NOMO-1 treated with dmso at 0.1 percent for 144 hours (cell line): ENCODE measurements around the gene NHLRC4.
A peak's percentile ranks its signal among the peaks of the same experiment; 100 is the strongest.

Experiments used
- DNase-seq: peaks from one replicate; lab custom pipeline; 2025; ENCODE audit not compliant: unreplicated experiment; lab: John Stamatoyannopoulos, UW

NHLRC4 gene, protein sequence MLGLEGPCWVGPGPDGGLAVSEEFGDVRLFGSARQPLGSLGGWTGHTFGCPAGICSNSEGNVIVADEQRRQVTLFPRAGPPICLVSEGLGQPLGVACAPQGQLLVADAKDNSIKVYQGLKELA

DNA sequence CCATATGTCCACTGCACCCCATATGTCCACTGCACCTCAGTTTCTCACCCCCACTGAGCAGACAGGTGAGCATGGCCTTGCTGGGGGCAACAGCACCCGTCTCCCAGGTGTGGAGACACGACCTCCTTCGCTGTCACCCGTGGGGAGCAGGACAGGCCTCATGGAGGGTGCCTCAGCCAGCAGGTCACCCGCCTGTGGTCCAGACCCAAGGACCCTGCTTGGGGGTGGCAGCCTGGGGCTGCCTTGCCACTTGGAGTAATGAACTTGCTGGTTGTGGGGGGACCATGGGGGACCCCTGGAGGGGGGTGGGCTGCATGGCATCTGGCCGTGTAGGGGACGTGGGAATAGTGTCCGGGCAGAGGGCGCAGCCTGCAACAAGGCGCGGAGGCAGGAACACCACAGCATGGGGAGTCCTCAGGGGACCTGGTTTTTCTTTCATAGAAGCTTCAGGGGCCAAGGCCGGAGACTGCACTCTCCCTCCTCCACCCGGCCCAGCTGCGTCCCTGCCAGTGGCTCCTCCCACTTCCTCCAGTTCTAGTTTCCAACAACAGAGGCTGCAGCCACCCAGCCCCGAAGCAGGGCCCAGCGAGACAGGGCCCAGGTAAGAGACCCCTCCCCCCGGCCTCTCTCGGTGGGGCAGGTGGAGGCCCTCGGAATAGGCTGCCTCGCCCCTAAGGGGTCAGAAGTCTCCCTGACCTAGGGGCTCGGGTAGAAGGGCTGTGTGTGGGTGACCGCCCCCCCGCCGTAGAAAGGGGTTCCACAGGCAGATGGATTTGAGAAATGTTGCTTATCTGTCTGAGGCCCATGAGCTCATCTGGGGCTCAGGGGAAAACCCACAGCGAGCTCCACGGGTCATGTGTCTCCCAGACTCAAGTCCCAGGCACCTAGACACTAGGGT, at the start of gene NHLRC4:
NHLRC4 (plus strand) TSS at position 531 of the 898 bp plus-strand sequence. CDS start 1,043 bp downstream, outside the sequence.
- peak; percentile 63 for DNase-seq

DNA sequence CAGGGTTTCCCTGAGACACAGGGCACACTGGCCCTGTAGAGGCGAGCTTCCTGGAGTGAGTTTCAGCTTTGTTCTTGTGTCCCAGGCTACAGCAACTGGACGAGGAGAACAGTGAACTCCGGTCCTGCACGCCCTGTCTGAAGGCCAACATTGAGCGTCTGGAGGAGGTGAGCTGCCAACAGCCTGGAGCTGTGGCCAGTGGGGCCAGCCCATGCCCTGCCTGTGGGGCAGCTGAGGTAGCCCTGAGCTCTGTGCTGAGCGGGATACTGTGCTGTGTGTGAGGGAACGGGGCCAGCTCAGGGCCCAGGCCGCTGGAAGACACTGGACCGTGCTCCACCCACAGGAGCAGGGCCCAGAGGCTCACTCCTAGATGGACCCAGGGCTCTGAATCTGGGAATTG, 47.9 kb upstream of the NHLRC4 start:
- DNase-seq = no peak

DNA sequence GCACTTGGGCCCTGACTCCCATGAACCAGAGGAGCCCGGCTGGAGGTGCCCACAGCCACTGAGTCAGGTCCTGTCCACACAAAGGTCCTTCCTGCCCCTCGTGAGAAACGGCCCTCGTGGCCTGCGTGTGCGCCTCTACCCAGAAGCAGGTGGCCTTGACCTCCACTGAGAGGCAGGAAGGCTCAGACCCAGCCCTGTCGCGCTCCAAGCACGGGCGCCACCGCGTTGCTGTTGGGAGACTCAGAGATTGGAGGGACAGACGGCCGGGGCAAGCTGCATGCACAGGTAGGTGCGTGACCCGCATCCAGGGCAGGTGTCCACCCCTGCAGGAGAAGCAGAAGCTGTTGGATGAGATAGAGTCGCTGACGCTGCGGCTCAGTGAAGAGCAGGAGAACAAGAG, 47.4 kb upstream of the NHLRC4 start:
- DNase-seq = no peak

DNA sequence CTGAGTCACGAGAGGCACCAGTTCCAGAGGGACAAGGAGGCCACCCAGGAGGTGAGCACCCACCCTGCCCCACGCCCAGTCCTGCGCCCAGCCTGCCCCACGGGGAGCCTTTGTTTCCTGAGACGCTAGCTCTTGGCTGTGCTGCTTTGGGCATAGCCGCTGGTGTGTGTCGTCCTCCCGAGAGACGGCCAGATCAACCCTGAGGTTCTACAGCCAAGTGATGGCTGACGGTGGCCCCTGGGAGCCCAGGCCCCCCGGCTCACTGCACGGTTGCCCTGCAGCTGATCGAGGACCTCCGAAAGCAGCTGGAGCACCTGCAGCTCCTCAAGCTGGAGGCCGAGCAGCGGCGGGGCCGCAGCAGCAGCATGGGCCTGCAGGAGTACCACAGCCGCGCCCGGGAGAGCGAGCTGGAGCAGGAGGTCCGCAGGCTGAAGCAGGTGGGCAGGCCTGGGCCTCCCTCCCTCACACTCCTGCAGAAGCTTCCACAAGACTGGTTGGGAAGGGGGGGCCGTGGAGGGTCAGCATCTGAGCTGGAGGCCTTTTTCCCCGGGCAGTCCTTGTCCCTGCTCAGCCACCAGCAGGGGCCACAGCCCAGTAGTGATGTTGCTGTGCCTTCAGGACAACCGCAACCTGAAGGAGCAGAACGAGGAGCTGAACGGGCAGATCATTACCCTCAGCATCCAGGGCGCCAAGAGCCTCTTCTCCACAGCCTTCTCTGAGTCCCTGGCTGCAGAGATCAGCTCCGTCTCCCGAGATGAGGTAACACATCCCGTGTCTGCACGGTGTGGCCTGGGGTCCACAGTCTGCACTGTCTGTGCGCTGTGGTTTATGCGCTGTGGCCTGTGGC, 46.7 kb upstream of the NHLRC4 start:
- no peak for DNase-seq

DNA sequence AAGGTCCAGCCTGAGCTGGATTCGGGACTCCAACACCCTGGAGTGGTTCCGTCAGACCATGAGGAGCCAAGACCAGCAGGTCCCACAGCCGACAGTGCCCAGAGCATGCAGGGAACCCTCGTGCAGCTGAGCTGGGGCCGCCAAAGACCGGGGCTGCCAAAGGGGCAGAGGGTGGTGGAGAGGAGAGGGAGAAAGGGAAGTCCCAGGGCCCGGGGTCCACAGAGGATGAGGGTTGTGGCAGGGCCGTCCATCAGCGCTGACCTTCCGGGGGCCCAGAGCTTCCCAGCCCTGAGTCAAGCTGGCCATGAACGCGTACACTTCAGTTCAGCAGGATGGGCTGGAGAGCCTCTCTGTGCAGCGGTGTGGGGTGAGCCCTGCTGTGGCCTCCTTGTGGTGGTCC, 46.0 kb upstream of the NHLRC4 start:
- DNase-seq = no peak

DNA sequence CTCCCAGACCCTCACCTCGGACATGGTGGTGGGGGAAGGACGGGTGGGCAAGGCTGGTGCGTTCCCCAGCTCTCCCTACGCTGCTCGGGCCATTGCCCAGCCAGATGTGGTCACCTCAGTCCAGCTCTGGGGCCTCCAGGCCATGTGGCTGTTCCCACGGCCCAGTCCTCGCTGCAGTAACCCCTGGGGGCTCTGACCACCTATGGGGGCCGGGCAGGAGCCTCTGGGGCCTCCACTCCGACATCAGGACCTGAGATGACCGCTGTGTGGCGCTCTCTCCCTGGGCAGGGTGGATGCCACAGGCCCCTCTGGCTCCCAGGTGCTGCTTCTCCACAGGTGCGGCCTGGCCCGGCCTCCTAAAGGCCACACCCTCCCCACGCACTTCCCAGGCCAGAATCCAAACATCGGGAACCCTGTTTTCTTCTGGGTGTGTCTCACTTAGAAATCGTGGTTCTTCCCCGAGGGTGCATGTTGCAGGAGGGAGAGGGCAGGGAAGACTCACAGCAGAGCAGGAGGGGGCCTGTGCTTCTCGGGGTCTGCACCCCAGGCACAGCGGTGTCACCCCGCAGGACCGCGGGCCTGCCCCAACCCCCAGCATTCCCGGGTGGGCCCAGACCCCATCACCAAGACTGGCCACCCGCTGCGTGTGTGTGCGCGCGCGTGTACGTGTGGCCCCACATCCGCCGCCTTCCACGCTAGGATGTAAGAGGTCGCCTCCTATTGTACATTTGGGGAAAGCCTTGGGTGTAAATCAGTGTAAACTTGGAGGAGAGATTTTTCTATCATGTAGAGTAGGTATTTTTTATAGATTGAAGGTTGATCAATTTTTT, 45.2 kb upstream of the NHLRC4 start:
- DNase-seq = no peak

DNA sequence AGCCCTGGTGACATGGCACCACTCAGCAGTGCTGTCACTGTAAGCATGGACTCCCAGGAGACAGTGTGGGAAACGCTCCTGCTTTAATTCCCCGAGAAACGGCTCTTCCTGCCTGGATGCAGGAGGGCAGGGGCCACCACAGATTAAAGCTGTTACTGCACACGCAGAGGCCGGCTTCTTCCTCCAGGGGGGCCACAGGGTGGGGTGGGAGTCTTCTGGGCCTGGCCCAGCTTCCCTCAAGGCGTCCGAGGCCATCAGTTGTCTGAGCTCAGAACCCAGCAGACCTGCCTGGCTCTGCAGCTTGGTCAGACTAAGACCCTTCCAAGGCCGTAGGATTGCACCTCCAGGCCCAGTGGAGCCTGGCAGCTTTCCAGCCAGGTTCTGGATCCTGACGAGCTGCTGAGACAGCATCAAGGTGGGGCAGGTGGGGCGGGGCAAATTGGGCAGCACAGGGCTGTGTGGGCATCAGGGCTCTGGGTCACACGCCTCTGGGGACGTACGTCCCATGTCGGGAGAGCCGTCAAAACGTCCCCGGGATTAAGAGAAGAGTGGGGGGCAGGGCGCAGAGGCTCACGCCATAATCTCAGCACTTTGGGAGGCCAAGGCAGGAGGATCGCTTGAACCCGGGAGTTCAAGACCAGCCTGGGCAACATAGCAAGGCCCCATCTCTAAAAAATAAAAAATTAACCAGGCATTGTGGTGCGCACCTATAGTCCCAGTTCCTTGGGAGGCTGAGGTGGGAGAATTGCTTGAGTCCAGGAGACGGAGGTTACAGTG, 44.3 kb upstream of the NHLRC4 start:
- no peak for DNase-seq

DNA sequence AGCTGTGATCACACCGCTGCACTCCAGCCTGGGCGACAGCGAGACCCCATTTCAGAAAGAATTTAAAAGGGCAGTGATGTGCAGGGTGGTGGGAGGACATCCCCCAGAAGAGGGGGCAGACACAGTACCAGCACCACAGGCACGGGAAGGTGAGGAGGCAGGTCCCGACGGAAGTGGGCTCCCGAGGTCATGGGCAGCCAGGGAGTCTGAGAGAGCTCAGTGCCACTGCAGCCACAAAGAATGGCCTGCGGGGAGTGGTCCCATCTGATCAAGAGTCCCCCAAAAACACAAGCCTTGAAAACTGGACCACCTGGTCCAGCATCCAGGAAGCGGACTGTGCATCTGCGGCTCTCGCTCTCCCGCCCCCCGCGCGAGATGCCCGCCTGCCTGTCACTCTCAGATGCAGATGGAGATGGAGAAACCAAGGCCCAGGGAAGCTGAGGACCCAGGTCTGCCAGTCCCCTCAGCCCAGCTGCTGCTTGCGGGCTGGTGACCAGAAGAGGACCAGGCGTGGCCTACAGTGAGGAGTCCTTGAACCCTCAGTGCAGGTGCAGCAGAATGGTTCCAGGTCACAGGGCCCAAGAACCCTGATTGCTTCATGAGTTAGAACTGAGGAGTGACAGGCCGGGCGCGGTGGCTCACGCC, 43.6 kb upstream of the NHLRC4 start:
- no peak for DNase-seq

DNA sequence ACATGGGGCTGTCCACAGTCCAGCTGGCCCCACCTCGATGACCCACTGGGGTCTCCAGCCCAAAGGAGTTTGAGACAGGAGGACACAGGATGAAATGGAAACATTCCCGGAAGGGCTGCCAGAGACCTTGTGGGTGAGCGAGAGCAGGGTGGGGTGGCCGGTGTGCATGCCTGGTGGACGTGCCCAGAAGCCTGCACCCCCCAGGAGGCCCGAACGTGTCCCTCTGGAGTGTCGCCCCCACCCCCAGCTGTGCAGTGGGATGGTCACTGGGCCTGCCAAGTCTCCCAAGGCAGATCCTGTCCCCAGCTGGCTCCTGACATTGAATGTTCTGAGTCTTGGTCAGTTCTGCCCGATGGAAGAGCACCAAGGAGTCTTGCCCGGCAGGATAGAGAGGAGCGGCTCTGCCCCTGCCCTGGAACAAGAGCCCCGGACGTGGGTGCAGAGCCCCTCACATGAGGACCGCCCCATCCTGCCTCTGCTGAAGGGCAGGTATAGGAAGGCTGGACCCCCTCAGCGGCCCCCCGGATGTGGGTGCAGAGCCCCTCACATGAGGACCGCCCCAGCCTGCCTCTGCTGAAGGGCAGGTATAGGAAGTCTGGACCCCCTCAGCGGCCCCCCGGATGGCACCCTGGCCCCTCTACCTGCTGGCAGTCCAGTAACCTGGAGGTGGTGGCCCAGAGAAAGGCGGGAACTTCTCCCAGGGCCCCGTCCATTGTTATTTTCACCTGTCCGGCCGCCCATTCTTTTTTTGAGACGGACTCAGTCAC, 42.3 kb upstream of the NHLRC4 start:
- DNase-seq = no peak

DNA sequence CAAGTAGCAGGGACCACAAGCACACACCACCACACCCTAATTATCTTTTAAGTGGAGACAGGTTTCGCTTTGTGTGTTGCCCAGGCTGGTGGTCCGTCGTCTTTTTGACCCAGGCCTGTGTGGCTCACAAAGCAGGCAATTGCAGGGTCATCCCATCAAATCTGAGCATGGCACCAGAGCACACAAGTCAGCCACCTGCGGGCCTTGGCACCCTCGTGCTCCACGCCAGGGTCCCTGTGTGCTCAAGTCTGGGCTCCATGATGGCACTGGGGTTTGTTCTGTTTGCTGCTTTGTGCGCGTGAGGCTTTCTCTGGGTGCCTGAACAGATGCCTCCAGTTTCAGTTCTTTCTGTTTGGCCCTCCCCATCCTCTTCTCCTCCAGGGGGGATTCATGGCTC, 41.7 kb upstream of the NHLRC4 start:
- no peak for DNase-seq

DNA sequence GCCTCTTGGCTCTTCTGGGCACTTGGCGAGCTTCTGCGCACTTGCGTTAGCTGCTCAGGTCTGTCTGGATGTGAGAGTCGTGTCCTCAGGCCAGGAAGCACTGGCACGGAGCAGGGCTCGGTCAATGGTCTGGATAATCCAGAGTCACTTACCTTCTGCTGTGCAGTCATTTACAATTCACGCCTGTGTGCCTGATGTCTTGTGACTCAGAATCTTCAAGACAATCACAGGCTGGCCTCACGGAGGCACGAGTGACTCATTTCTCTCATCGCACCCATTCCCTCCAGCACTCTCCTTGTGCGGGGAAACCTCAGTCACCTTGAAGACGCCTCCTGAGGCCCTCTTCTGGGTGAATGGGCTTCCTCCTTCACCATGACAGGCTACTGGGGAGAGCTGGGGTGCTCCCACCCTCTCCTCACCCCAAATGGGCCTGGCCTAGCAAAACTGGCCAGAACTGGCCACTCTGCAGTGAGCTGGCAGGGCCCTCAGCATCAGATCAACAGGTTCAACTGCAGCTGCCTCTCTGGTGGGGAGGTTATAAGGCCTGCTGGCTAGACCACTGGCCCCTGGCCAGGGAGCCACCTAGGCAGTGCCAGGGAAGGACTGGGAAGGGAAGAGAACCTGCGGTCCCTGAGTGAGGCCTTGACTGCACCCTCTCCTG, 41.2 kb upstream of the NHLRC4 start:
- DNase-seq = peak; percentile 8

DNA sequence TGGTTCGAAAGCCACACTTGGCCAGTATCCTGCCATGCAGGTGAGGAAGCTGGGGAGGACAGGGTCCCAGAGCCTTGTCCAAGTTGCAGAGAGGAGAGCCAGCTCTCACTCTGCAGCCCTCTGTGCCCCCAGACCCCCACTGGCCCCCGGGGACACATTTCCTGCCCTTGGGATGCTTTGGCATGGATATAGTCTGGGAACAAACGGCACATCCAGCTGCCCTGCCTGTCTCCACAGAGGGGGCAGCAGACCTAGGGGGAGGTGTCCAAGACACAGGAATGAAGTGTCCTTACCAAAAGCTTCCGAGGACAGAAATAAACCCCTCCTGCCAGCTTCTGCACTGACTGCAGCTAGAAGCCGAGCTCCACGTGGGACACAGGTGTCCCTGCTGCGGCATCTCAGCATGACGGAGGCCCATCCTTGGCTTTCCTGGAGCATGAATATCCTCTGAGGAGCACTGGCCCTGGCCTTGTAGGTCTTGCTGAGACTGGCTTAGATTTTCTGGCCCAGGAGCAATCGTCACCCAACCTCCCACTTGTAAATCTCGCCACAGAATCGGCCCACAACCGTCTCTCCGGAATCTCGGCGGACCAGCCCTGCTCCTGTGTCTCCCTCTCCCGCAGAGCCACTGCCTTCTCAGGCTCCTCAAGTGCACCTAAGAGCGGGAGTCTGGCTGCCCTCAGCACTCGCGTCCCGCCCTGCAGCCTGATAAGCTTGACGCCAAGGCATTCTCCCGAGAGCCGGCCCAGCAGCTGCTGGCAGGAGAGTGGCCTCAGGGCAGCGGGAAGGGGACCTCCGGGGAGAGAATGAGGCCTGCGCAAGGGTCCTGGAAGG, 40.4 kb upstream of the NHLRC4 start:
- DNase-seq = peak; percentile 40

DNA sequence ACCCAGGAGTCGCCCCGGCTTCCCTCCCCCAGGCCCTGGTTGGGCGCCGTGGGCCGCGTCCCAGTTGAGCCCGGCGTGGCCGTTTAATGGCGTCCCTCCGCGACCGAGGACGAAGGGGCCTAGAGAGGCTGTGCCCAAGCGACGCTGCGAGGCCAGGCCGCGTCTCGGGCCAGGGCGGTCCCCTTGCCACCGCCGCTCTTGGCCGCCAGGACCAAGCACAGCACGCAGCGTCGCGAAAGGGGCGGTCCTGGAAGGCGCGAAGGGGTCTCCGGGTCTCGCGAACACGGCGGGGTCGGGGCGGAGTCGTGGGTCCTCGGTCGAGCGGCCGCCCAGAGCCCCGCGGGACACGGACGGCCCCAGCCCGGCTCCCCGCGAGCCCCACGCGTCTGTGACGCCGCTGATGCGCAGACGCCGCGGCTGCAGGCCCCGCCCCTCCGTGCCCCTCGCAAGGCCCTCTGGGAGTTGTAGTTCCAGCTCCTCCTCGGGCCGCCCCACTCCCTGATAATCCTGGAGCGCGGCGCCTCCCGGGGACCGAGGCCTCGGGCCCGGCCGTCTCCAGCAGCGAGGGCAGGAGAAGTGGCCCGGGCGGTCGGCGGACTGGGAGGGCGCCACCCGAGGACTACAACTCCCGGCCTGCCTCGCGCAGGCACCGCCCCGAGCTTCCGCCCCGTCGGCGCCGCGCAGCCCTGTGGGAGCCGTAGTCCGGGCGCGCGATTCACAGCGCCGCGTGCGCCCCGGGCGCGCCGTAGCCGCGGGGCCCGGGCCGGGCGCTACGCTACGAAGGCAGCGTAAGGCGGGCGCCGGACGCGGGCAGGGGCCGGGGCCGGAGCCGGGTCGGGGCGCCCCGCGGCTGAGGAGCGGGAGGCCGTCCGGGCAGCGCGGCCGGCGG, 39.5 kb upstream of the NHLRC4 start, which contains the start of gene CAPN15:
CAPN15 (plus strand) TSS at position 698 of the 889 bp plus-strand sequence. CDS start 19,127 bp downstream, outside the sequence.
- DNase-seq = peak; percentile 79

DNA sequence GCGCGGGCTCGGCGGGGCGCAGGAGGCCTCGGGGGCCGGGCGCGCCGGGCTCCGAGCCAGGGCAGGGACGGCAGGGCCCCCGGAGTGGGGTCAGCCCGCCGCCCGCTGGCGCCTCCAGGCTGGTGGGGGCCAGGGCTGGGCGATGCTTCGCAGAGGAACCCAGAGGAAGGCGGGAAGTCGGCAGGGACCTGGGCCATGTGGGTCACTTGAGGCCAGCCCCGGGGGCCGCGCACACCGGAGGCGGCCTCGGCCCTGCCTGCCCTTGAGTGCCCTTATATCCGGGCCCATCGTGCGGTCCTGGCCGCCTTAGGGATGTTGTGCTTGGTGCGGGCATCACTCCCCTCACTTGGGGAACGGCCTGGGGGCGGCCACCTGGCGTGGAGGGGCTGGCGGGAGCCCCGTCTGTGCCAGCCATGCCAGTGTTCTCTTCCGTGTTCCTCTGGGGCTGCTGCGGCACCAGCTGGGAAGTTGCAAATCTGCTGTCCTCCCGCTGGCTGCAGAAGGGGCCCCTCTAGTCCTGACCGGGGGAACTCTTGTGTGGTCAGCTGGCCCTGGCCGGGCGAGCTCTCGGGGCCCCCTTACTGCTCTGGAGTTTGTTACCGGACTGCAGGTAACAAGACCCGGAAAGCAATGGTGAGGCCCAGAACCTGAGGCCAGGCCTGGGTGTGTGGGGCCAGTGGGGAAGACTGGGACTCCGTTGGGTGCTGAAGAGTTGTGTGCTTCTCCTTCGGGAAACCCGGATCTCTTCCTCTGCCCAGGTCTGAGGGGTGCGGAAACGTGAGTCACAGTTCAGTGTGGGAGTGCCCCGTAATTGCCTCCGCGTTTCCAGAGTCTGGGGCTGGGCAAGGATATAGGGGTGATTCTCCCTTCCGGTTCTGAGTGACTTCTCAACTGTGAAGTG, 38.4 kb upstream of the NHLRC4 start:
- DNase-seq = peak; percentile 17

DNA sequence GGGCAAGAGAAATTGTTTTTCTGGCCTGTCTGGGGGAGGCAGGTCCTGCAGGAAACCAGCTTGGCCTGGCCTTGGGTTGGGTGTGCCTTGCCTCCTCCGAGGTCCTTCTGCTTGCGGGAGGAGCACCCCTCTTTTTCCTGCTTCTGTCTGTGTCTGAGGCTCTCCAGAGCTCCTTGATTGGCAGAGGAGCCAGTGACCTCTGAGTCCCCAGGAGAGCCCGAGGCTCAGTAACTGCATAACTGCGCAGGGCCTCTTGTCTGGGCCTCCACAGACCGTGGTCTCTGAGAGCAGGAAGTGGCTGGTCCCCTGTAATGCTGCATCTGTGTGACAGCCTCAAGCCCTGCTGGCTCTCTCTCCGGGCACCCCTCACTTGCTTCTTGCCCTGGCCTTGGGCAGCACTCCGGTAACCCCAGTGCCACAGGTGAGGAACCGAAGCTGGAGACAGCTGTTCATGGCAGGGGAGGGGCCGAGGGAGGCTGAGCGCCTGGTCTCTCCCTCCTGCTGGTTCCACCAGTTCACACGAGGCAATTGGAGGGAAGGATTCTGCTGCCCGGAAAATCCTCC, 37.7 kb upstream of the NHLRC4 start:
- DNase-seq = no peak
